ENCODE data around the gene CDCP1.

Gene CDCP1

DNA sequence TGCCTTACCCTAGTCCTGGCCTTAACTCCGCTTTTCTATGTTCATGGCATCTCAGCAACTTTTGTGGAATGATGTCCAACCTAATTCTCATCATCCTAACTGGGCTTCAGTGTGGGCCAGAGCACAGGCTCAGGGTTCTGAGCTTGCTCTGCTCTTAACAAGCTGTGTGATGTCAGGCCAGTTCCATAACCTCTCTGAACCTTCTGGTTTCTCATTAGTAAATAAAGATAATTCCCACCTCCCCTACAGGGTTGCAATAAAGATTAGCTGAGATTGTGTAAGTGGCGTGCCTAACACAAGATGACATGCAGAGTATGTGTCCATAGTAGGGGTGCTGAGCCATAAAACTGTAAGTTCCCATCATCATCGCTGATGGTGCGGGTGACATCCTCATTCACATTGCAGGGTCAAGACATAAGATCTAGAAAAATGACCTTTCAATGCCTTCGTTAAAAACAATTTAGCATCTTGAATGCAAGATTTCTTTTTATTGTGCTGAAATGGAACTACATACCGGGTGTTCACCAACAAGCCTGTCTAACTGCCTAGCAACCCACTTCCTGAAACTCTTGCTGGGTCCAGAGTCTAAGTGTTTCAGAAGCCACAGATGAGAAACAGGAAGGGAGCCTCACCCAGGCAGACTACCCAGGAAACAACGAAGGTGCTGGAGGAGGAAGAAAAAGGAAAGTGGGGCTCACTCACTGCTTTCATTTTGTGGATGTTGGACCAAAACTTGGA is 36.2 kb downstream of the CDCP1 start:
- DNase-seq = no peak

DNA sequence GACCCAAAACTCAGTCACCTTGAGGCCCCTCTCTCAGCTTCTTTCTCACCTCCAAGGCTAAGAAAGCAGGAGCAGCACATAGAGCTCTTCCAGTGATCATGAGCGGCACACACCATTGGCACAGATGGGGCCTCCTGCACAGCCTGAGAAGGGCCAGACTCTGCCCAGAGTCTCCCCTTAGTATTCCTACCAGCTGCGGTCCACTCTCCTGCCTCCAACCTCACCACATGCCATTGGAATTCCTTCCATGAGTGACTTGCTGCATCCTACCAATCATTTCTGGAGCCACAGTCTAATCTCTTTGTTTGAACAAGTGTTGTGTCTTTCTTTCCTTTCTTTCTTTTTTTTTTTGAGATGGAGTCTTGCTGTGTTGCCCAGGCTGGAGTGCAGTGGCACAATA is 39.3 kb downstream of the CDCP1 start:
- no peak for DNase-seq

DNA sequence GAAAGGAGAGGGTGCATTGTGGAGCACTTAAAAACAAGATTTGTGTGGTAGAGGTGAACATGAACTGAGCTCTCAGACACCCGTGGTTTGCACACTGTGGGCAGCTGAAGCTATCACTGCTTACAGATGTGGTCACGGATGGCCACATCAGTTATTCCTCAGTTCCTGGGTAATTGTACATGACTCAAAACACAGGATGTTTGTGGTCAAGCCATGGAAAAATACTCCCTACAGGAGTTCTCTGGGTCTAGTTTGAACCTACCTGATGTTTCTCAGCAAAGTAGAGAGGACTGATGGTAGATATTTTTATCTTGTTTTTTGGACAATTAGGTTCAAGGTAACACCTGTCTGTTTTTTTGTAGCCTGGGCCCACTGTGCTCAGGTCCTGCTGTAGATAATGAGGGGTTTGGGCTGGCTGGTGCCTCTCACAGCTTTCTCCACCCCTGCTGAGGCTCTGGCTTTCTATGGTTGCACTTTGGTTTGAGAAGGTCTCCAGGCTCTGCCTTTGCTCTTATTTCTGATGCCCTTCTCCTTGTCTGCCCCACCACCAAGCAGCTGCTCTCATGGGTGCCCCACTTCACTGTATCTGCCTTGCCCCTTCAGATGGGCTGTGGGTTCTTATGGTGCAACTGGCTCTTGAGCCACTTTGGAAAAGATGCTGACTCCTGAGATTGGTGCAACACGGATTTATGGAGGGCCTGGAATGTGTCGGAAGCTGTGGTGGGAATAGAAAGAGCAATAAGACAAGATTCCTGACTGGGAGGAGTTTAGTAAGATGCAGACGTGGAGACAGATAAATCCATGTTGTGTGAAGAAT is 40.1 kb downstream of the CDCP1 start:
- DNase-seq = peak; percentile 54

DNA sequence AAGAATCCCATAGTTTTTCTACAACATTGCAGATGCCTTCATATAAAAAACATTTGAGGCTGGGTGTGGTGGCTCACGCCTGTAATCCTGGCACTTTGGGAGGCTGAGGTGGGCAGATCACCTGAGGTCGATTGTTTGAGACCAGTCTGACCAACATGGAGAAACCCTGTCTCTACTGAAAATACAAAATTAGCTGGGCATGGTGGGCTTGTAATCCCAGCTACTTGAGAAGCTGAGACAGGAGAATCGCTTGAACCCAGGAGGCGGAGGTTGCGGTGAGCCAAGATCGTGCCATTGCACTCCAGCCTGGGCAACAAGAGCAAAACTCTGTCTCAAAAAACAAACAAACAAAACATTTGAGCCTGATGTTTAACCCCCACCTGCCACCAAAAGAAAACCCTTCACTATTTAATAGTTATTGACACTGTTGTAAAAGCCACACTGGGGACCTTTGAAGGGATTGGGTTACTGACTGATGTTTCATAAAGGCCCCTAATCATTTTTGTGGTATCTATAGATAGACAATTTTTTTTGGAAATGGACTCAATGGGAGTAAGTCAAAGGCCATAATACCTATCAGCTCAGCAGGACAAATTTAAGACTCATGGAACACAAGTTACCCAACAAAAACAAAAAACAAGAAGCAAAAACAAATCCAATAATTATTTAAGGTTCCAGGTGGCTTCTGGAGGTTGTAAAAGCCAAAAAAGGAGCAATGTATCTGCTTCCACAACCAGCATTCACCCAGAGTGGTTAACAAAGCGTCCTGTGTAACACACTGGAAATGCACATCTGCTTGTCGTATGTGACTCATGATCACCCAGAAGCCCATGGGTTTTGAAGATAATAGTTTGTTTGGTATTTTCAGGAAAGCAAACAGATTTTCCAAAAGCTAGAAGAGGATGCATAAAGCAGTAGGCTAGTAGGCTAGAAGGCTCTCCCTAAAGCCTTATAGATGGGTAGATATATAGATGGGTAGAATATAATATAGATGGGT is 41.2 kb downstream of the CDCP1 start:
- DNase-seq = no peak

DNA sequence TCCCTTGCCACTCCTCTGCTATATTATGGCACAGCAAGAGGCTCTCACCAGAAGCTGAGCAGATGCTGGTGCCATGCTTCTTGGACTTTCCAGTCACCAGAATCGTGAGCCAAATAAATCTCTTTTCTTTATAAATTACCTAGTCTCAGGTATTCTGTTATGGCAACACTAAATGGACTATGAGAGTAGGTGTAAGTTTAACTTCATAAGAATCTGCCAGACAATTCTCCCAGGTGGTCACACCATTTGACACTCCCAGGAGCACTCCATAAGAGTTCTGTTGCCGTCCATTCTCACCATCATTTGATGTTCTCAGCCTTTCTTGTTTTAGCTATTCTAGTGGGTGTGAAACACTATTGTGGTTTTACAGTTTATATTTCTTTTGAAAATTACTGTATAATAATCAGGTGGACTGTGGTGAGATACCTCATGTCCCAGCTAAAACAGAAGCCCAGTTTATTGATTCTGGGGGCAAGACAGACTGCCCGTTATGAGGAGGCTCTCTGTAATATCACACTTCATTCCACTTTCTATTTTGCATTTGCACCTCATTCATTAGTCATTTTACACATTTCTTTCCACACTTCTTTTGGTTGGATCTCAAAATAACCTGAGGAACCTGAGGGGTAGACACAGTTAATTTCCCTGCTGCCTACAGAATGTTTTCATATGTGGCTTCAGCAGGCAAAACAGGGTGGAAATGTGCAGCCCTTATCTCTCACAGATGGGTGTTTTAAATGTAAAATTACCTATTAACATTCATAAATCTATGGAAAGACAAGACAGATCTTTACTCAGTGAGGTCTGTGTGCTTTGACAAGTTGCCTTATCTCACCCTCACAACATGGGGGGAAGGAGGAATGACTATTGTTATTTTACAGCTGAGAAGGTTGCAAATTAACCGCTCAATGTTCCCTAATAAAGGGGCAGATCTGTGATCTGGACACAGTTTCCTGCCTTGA is 42.1 kb downstream of the CDCP1 start:
- no peak for DNase-seq

DNA sequence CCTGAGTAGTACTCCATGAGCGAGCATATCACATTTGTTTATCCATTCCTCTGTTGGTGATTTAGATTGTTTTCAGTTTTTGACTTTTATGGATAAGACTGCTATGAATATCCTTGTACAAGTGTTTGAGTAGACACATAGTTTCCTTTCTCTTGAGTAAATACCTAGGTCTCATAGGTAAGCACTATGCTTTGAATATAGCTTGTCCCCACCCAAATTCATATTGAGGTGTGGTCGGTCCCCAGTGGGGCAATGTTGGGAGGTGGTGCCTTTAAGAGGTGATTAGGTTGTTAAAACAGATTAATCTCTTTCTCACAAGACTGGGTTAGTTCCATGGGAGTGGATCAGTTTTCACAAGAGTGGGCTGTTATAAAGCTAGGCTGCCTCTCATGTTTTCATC is 42.8 kb downstream of the CDCP1 start:
- DNase-seq = no peak

DNA sequence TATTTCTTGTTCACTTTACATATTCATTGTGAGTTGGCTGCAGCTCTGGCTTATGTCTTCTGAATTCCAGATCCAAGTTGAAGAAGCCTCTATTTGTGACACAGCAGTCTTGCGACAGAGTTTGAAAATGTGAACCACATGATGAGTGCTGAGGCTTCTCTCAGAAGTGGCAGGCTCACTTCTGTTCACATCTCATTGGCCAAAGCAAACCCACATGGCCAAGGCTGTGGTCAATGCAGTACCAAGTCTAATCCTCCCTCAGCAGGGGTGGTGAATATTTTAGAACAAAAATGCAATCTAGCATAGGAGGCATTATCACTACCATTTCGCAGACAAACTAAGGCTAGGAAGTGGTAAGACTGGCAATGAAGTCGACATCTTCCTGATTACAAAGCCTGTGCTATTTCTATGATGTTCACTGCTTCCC is 45.2 kb downstream of the CDCP1 start:
- DNase-seq = no peak

DNA sequence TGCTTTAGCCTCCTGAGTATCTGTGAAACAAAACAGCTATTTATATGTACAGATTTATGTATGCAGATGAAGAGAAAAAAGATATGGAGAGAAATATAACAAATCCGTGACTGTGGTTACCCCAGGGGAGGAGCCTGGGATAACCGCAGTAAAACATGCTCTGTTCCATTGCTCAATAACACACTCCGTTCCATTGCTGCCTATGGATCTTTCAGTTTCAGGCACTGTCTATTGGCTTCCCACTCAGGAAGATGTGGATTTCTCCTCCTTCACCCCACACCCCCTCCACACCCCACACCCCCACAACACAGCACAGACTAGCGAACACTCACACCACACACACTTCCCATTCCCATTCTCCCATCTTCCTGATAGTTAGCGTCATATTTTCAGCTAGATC is 47.9 kb downstream of the CDCP1 start:
- no peak for DNase-seq

DNA sequence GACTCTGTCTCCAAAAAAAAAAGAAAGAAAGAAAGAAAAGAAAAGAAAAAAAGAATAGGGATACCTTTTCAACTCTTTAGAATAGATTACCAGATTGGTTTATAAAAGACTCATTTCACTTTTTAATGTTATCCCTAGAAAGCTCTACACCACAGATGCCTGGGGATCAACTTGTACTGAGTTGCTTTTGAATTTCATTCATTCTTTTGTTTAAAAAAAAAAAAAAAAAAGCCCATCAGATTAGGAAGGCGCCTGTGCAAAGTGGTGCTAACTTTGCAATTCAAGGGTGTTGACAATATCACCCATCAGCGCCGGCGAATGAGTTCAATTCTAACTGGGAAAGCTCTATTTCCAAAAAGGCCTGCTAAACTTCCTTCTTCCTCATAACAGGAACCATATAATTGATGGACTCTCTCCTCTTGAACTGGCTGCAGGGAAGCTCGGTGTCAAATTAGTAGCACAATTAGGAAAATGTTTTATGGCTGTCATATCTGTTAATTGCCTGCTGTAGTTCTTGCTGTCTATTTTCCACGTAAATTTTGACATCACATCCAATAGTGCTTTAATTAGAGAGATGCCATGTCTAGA is 48.8 kb downstream of the CDCP1 start:
- no peak for DNase-seq

DNA sequence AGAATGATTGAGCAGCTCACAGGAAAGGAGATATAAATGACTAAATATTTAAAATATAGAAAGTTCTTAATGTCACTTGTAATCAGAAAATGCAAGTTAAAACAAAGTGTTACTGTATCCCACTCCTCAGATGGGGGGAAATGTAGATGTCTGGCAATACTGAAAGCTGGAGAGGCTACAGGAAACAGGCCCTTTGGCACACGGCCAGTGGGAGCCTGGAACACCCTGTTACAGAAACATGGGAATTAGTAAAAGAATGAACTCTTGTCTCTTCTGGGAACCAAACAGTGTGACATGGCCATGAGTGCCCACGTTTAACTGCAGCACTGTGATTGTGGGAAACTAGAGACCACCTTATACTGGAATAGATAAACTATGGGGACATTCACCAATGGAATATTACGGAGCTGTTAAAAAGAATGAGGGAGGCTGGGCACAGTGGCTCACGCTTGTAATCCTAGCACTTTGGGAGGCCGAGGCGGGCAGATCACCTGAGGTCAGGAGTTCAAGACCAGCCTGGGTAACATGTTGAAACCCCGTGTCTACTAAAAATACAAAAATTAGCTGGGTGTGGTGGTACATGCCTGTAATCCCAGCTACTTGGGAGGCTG is 50.2 kb downstream of the CDCP1 start:
- DNase-seq = no peak

DNA sequence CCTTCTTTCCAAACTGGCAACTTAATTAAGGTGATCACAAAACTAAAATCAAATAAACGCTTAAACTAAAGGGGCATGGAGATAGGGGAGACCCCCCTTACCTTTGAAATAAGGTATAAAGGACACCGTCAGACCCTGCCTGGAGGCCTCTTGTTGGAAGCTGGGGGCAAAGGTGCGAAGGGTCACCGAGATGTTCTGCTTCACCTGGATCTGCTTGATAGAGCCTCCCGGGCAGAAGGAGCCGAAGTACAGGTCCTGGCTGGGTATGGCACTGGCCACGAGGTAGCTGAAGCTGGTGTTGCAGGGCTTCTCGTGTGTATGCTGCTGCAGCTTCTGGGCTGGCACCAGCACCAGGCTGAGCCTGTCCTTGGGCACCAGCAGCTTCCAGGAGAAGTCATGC is 53.0 kb downstream of the CDCP1 start:
- DNase-seq = no peak

DNA sequence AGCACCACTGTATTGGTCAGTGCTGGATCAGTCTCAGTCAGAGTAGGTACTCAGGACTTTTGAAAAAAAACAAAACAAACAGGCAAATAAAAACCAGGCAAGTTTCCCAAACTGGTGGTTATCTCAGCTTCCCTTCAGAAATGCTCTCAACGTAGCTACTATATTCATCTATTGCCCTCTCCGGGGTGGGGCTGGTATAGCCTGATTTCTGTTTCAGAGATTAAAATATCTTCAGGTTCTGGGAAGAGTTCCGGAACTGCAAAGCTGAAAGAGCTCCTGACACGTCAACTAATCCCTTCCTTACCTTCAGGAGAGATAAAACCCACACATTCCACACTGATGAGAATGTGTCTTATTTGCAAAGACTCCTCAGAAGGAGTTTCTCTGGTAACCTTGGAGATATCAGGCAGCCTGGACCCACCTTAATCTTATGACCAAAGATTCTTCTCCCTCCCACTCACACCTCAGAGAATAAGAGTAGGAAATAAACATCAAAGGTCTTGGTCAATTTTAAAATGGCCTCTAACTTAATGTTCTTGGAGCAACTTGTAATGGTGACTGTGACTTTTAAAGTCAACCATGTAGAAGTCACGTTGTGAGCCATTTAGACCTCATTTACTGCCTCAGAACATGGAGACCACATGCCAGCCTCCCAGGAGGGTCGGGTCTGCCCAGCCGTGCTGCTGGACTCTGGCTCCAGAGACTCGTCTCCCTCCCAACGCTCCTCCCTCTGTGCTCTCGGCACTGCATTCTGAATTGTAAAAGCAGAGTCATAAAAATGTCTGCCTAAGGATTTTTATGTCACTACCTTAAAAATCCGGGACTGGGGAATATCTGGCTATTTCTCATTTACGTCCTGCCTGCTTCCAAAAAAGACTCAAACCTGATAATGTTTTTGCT is 53.8 kb downstream of the CDCP1 start:
- DNase-seq = no peak

DNA sequence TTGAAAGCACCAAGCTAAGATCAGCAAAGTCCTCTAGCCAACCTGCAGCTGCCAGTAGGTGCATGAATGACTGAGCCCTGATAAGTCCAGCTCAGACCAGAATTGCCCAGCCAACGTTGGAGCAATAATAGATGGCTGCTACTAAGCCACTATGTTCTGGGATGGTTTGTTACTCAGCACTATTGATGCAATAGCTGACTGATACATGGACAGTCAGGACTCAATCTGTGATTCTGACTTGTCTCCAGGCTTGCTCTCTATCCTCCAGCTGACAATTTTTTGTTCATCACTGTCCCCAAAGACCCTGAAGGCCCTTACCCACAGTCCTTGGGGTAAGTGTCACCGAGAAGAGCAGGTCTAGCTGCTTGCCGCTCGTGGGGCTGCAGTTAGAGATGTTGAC is 55.3 kb downstream of the CDCP1 start:
- DNase-seq = no peak

DNA sequence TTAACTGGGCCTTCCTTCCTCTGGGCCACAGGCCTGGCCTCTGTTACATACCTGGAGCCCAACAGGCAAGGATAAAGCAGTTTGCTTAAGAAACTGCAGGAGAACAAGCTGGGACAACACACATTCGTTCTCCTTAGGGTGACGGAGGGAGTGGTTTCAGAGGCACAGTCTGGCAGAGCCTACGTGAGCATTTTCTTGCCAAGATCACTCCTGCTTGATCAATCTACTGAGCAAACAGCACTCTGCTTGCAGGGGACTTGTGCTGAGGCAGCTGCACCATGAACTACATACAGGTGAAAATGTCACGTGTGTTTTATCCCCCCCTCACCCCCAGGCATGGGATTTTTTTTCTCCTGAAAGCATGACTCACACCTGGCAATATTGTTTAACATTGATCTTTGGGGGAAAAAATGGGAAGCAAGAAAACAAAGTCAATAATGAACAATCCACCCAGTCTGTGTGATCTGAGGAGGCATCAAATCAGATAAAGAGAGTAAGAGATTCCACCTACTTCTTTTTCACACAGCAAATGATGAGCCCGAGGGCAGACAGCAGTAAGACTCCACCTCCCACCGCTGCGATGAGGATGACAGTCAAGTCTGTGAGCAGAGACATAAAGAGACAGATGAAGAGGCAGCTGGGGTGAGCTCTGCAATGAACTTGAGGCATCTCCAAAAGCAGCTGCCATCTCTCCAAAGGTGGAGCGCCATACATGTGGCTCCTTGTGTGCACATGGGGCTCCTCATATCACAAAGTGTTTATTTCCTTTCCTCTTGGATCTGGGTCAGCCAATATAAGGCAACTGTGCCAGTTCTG is 57.4 kb downstream of the CDCP1 start:
- DNase-seq = no peak

DNA sequence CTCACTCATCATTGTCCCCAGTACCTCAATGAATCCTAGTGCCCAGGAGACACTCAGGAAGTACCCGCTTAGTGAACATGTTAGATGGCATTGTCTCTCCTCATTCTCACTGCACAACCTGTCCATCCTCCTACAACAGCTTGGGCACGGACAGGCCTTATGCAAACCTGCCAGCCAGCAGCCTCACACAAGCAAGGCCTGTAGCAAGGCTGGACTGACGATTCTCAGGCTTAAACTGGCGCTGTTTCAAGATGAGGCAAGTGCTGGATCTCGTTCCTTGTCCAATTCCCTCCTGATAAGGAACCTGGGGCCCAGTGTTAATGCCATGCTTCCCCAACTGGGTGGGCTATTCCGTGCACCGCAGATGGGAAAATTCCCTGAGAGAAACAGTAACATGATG is 59.0 kb downstream of the CDCP1 start:
- no peak for DNase-seq

DNA sequence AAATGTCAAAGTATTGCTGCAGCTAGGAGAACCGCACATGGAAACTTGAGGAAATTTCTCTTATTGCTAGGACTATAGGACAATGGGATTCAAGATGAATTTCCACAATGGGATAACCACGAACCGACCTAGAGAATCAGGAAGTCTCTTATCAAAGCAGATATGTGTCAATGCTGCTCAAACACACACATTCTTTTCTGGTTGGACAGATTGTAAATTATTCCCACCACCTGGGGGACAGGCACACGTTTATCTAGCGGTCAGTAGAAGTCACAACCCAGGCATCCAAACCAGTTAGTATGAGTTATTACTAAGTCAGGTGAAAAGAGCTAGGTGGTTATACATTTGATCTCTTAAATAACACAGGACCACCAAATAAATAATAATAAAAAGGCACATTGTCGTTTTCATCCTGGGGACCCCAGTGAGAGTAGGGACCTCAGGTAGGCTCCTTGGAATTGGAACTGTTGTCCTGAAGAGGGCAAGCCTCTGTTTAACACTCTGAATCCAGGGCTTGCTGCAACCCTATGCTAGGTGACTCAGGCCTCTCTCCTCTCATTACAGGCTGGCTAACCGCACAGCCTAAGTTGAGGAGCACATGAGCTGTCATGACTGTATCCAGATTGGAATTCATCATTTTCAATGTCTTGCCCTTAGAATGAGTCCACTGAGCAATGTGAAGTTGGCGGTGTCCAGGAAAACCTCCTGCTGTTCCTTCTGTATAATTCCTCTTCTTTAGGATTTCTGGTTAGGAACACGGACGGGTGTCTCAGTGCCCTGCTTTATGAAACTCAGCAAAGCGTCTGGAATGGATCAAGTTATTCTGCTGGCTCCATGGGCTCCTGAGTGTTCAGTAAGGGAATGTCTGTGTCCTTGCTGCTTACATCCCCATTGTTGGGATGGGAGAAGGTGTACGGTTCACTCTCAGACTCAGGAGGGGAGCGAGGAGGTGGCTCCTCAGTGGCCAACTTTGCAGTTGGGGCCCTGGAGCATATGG is 61.1 kb downstream of the CDCP1 start:
- DNase-seq = no peak

DNA sequence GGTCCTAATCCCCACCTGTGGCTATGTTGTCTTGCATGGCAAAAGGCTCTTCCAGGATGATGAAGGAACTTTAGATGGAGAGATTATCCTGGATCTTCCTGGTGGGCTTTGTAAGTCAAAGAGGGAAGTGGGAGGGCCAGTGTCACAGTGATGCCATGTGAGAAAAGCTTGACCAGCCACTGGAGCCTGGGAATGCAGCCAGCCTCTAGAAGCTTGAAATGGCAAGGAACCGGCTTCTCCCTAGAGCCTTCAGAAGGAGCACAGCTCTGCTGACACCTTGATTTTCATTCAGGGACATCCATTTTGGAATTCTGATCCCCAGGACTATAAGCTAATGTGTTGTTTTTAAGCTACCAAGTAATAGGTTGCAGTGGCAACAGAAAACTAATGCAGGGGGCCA is 61.8 kb downstream of the CDCP1 start:
- no peak for DNase-seq

DNA sequence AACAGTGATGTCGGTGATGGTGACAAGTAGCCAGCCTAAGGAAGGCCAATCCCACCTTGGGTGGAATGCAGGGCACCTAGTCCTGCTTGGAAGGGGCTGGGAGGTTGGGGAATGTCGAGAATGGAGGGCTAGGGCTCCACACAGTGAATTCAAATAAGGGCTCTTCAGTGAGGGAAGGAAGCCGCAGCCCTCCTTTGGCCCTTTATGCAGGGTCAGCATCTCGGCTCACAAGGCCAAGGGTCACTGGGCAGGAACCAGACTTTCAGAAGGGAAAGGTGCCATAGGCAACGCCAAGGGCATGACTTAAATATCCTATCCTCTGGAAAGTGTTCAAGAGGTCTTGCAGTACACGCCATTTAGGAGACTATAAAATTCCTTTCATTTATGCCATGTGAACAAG is 63.2 kb downstream of the CDCP1 start:
- DNase-seq = no peak

All from T-helper 9 cell (primary cell).